ENCODE data around the gene FBXW8. TPM values are rescaled to one million over a fixed set of nuclear protein-coding genes. Genes with fewer than 3 reads are reported as not detected.

Gene FBXW8
- total and polyA plus RNA-seq, 2 donors (not counting 1 experiment from before 2014, with no cell fraction given): 12.1 to 23.5 TPM

DNA sequence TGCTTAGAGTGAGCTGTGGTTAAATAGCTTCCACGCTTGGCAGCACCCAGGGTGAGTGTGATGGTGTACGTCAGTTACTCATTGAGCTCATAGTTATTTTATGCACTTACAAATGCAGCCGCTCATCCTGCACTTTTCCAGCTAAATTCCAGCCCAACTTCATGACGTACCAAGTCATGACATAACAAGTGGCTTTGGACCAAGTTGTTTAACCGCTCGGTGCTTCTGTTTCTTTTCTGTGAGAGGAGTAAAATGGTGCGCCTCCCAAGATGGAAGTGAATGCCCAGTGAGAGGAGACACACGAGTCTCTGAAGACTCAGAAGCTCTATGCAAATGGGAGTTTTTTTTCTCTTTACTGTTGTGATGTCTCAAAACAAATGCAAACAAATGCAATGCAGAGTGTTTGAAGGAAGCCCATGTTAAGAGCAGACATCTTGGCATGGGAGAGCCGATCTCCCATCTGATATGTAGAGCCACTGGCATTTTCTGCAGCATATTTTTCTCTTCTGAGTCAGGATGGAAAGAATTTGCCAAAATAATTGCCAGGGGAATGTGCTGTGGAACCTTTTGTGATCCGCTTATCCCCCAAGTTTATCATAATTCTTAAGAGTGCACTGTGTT is 72.2 kb downstream of the FBXW8 start:
- no peak overlapping the region for H3K27ac Mint-ChIP-seq
- no peaks in the 10 kb centered on the region for H4K20me1 ChIP-seq (ENCODE audit: control insufficient read depth, insufficient read depth, low read length, poor library complexity, severe bottlenecking)
- H3K4me2 ChIP-seq (replicated peaks; ENCODE audit: low read depth, low read length, poor library complexity, severe bottlenecking): no peak overlapping the region
- H3K27me3 ChIP-seq (replicated peaks in 1 of 4; ENCODE audit: control extremely low read depth in 1 of 4, control insufficient read depth in 3 of 4, insufficient read depth in 4 of 4, low read length in 3 of 4): no peaks in the 10 kb centered on the region
- TF ChIP-seq CTCF (IDR thresholded peaks at IDR 0.05): no peak
- TF ChIP-seq EZH2 (IDR thresholded peaks at IDR 0.05; ENCODE audit: borderline replicate concordance, insufficient read depth, low read depth, low read length, poor library complexity, severe bottlenecking): no peak
- peaks cover 3 to 10% of the 10 kb centered on the region in 2 experiments for H3K36me3 ChIP-seq (replicated peaks in 1 of 2; ENCODE audit: control extremely low read depth in 1 of 2, control insufficient read depth in 1 of 2, extremely low read depth in 1 of 2, insufficient read depth in 2 of 2, low read length in 1 of 2)
- no peak overlapping the region for H3K9ac ChIP-seq (ENCODE audit: low read length)
- no peak for DNase-seq
- no peak overlapping the region for H2AFZ ChIP-seq (ENCODE audit: insufficient read depth, low read depth, low read length, poor library complexity, severe bottlenecking)
- 83% methylated on average over 4 of the region's 10 CpGs for WGBS (ENCODE audit: insufficient coverage)
- no peaks in the 10 kb centered on the region for H3K79me2 ChIP-seq (ENCODE audit: control insufficient read depth, insufficient read depth, low read length)
- peaks cover 27% of the 10 kb centered on the region for H3K4me1 Mint-ChIP-seq
- no peak overlapping the region for H3K27ac ChIP-seq (ENCODE audit: low read length in 2 of 2)
- H3K4me3 ChIP-seq (ENCODE audit: control extremely low read depth in 1 of 5, extremely low read depth in 1 of 5, insufficient read depth in 1 of 5, low read depth in 2 of 5, low read length in 4 of 5): no peak overlapping the region
- ChIA-PET CTCF (no interaction called here), POLR2A (interaction anchor here (0.5 kb wide), 1 partner anchor 11 kb away, joined by 4 read pairs; no protein-coding TSS in a partner anchor)
- no peaks in the 10 kb centered on the region for H3K27me3 Mint-ChIP-seq
- H3K4me3 Mint-ChIP-seq: no peak overlapping the region
- intact Hi-C loops (cut with micrococcal nuclease): no loop called here
- H3K4me1 ChIP-seq (ENCODE audit: control insufficient read depth in 2 of 2, insufficient read depth in 2 of 2, low read length in 2 of 2): peaks cover 3 to 9% of the 10 kb centered on the region in 2 donors
- no peaks in the 10 kb centered on the region for H3K9me3 ChIP-seq (ENCODE audit: control extremely low read depth in 1 of 3, control insufficient read depth in 2 of 3, insufficient read depth in 1 of 3, low read length in 2 of 3)
- H3K9me3 Mint-ChIP-seq (ENCODE audit: insufficient read depth): no peaks in the 10 kb centered on the region
- no peak for ATAC-seq (ENCODE audit: low read depth)

DNA sequence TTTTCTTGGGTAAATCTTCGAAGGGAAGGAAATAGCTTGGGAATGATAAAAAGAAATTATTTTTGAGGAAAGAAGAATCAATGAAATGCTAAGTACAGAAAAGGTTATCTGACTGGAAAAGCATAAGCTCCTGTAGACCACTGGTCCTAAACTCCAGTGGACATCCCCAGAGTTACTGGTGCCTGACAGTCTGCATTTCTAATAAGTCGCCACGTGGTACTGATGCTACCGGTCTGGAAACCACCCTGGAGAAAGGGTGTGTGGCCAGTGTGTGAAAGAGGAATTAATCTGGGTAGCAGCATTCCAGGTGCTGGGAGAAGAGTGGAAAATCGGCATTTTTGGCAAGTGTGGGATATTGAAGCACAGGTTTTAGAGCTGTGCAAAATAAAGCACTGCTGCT is 73.3 kb downstream of the FBXW8 start:
- Mint-ChIP-seq H3K4me1 (peaks cover 17% of the 10 kb centered on the region), H3K27ac (no peak overlapping the region), H3K27me3 (no peaks in the 10 kb centered on the region), H3K4me3 (no peak overlapping the region), H3K9me3 (ENCODE audit: insufficient read depth) (no peaks in the 10 kb centered on the region)
- H3K79me2 ChIP-seq (ENCODE audit: control insufficient read depth, insufficient read depth, low read length): no peaks in the 10 kb centered on the region
- H3K9ac ChIP-seq (ENCODE audit: low read length): no peak overlapping the region
- H3K27ac ChIP-seq (ENCODE audit: low read length in 2 of 2): no peak overlapping the region
- peaks cover 4 to 10% of the 10 kb centered on the region in 2 experiments for H3K36me3 ChIP-seq (replicated peaks in 1 of 2; ENCODE audit: control extremely low read depth in 1 of 2, control insufficient read depth in 1 of 2, extremely low read depth in 1 of 2, insufficient read depth in 2 of 2, low read length in 1 of 2)
- no peaks in the 10 kb centered on the region for H3K4me1 ChIP-seq (ENCODE audit: control insufficient read depth in 2 of 2, insufficient read depth in 2 of 2, low read length in 2 of 2)
- DNase-seq (no peak), ATAC-seq (ENCODE audit: low read depth) (no peak)
- no peaks in the 10 kb centered on the region for H4K20me1 ChIP-seq (ENCODE audit: control insufficient read depth, insufficient read depth, low read length, poor library complexity, severe bottlenecking)
- H3K9me3 ChIP-seq (ENCODE audit: control extremely low read depth in 1 of 3, control insufficient read depth in 2 of 3, insufficient read depth in 1 of 3, low read length in 2 of 3): no peaks in the 10 kb centered on the region
- H3K27me3 ChIP-seq (replicated peaks in 1 of 4; ENCODE audit: control extremely low read depth in 1 of 4, control insufficient read depth in 3 of 4, insufficient read depth in 4 of 4, low read length in 3 of 4): no peaks in the 10 kb centered on the region
- WGBS (ENCODE audit: insufficient coverage): 73% methylated on average over 5 of the region's 5 CpGs
- no peak overlapping the region for H2AFZ ChIP-seq (ENCODE audit: insufficient read depth, low read depth, low read length, poor library complexity, severe bottlenecking)
- intact Hi-C loops (cut with micrococcal nuclease): no loop called here
- POLR2A ChIA-PET: no interaction called here
- H3K4me3 ChIP-seq (ENCODE audit: control extremely low read depth in 1 of 5, extremely low read depth in 1 of 5, insufficient read depth in 1 of 5, low read depth in 2 of 5, low read length in 4 of 5): no peak overlapping the region
- no peak for TF ChIP-seq CTCF (IDR thresholded peaks at IDR 0.05)
- H3K4me2 ChIP-seq (replicated peaks; ENCODE audit: low read depth, low read length, poor library complexity, severe bottlenecking): no peak overlapping the region
- CTCF ChIA-PET: interaction anchor here (0.8 kb wide), 1 partner anchor 280 kb away, joined by 3 read pairs; no protein-coding TSS in a partner anchor
